Measurements from ENCODE around the gene UBE2L5.

DNA sequence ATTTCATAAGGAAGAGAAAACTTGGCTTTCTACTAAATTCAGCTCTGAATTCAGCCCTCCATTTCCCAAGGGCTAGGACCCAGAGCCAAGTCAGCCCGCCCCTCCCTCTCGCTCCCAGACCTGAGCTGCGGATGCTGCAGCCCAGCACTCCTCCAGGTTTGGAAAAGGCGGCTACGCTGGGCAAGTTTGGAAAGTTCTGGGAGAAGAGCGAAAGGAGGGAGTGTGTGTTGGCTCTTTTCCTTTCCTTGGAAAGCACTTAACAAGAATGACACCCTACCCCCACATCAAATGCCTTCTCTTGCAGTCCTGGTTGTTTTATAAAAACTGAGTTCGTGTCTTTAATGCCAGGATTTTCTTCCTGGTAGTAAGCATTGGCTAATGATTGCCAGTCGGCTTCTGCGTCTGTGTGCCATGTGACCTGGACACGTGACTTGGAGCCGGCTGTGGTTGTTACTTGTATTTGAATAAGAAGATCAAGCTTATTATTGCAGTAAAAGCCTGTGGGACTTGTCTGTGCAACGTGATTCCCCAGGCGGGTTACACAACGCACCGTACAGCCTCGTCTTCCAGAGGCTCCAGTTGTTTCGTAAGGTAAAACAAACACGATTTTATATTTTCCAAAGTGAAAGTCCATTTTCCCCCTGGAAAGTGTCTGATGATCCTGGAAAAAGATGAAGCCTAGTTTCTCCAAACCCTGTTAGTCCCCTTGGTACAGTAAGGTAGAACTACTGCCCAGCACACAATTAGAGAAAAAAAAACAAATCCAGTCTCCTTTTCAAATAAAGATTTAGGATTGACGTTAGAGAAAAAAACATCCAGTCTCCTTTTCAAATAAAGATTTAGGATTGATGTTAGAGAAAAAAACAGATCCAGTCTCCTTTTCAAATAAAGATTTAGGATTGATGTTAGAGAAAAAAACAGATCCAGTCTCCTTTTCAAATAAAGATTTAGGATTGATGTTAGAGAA is 26.8 kb upstream of the UBE2L5 start:
- TF ChIP-seq, protein P1, sequence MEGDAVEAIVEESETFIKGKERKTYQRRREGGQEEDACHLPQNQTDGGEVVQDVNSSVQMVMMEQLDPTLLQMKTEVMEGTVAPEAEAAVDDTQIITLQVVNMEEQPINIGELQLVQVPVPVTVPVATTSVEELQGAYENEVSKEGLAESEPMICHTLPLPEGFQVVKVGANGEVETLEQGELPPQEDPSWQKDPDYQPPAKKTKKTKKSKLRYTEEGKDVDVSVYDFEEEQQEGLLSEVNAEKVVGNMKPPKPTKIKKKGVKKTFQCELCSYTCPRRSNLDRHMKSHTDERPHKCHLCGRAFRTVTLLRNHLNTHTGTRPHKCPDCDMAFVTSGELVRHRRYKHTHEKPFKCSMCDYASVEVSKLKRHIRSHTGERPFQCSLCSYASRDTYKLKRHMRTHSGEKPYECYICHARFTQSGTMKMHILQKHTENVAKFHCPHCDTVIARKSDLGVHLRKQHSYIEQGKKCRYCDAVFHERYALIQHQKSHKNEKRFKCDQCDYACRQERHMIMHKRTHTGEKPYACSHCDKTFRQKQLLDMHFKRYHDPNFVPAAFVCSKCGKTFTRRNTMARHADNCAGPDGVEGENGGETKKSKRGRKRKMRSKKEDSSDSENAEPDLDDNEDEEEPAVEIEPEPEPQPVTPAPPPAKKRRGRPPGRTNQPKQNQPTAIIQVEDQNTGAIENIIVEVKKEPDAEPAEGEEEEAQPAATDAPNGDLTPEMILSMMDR (IDR thresholded peaks at IDR 0.05; ENCODE audit: poor library complexity, severe bottlenecking): no peak
- no peak for TF ChIP-seq POLR2AphosphoS5 (IDR thresholded peaks at IDR 0.05)
- TF ChIP-seq, protein P2, sequence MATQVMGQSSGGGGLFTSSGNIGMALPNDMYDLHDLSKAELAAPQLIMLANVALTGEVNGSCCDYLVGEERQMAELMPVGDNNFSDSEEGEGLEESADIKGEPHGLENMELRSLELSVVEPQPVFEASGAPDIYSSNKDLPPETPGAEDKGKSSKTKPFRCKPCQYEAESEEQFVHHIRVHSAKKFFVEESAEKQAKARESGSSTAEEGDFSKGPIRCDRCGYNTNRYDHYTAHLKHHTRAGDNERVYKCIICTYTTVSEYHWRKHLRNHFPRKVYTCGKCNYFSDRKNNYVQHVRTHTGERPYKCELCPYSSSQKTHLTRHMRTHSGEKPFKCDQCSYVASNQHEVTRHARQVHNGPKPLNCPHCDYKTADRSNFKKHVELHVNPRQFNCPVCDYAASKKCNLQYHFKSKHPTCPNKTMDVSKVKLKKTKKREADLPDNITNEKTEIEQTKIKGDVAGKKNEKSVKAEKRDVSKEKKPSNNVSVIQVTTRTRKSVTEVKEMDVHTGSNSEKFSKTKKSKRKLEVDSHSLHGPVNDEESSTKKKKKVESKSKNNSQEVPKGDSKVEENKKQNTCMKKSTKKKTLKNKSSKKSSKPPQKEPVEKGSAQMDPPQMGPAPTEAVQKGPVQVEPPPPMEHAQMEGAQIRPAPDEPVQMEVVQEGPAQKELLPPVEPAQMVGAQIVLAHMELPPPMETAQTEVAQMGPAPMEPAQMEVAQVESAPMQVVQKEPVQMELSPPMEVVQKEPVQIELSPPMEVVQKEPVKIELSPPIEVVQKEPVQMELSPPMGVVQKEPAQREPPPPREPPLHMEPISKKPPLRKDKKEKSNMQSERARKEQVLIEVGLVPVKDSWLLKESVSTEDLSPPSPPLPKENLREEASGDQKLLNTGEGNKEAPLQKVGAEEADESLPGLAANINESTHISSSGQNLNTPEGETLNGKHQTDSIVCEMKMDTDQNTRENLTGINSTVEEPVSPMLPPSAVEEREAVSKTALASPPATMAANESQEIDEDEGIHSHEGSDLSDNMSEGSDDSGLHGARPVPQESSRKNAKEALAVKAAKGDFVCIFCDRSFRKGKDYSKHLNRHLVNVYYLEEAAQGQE (IDR thresholded peaks at IDR 0.05; ENCODE audit: borderline replicate concordance): no peak
- no peak for TF ChIP-seq SMC3 (conservative IDR thresholded peaks at IDR 0.05; ENCODE audit: poor library complexity)
- TF ChIP-seq RAD21 (conservative IDR thresholded peaks at IDR 0.05): no peak

Measured in neural cell (in vitro differentiated cells).